Calu3 (cell line): ENCODE measurements around the gene C1orf35. TPM values are rescaled to one million over a fixed set of nuclear protein-coding genes. Genes with fewer than 3 reads are reported as not detected.

Experiments
- BruUV-seq: library from RNA; stranded (reverse); fragments of 400-500 nt; replicated peaks from 2 replicates; lab custom pipeline; 2021; lab: Mats Ljungman, UMichigan
- CTCF ChIA-PET: fragments of 300-600 bp; sonication (Branson Sonifier 250); formaldehyde crosslinking; loops from one replicate; lab custom pipeline; 2022; ENCODE audit warnings: antibody characterized with exemption; lab: Charles Lee
- DNase-seq: peaks from one replicate; pipeline ENCODE4 v3.0.0; 2022
- H3K27ac Mint-ChIP-seq: one replicate; pipeline ENCODE4 v1.8.0; 2022; ENCODE audit warnings: mixed read lengths; ENCODE audit not compliant: unreplicated experiment
- H3K27me3 Mint-ChIP-seq: one replicate; pipeline ENCODE4 v1.8.0; 2022; ENCODE audit warnings: mixed read lengths; ENCODE audit not compliant: unreplicated experiment
- H3K36me3 Mint-ChIP-seq: one replicate; pipeline ENCODE4 v1.8.0; 2022; ENCODE audit warnings: mild to moderate bottlenecking, moderate library complexity, mixed read lengths; ENCODE audit not compliant: insufficient read depth, unreplicated experiment
- H3K4me1 Mint-ChIP-seq: one replicate; pipeline ENCODE4 v1.8.0; 2022; ENCODE audit warnings: mild to moderate bottlenecking, low read depth, mixed read lengths; ENCODE audit not compliant: unreplicated experiment
- H3K4me3 Mint-ChIP-seq: one replicate; pipeline ENCODE4 v1.8.0; 2022; ENCODE audit warnings: mild to moderate bottlenecking, low read depth, moderate library complexity, mixed read lengths; ENCODE audit not compliant: unreplicated experiment
- H3K9me3 Mint-ChIP-seq: one replicate; pipeline ENCODE4 v1.8.0; 2022; ENCODE audit warnings: low read depth, mixed read lengths; ENCODE audit not compliant: unreplicated experiment
- CTCF ChIP-seq: fragments of 200-600 bp; IDR thresholded peaks from one replicate; pipeline ENCODE4 v1.8.0; 2022; ENCODE audit warnings: antibody characterized with exemption; ENCODE audit not compliant: unreplicated experiment
- intact Hi-C: fragments of 100-400 bp; cut with micrococcal nuclease; formaldehyde crosslinking; loops from one replicate; pipeline ENCODE4 v1.10.0; 2022; ENCODE audit not compliant: unreplicated experiment
- total RNA-seq: library from RNA; stranded (reverse); gene quantifications from 2 replicates; pipeline ENCODE4 v1.2.3, GENCODE V29; 2022

C1orf35 gene
- total RNA-seq, 1 experiment from 2014 or later = 38.1 TPM

GRCh38 chr1:228149406-228150119 is 46.4 kb upstream of the C1orf35 start, which contains the start of gene GJC2:
Gene GJC2 (plus strand): TSS chr1:228149930. CDS start chr1:228157759, 7,829 bp downstream.
- no TSS peak for BruUV-seq
- intact Hi-C loops = no loop called here
- CTCF ChIA-PET = interaction anchor here (0.6 kb wide), 1 partner anchor 304 kb away, joined by 3 read pairs; no protein-coding TSS in a partner anchor
- H3K4me1 Mint-ChIP-seq = no peaks in the 10 kb centered on the region
- DNase-seq = no peak
- H3K36me3 Mint-ChIP-seq = peaks cover 44% of the 10 kb centered on the region
- H3K9me3 Mint-ChIP-seq = no peaks in the 10 kb centered on the region
- H3K27ac Mint-ChIP-seq = no peak within 1 kb of the TSS
- TF ChIP-seq CTCF = no peak
- H3K4me3 Mint-ChIP-seq = no peak within 1 kb of the TSS
- no peaks in the 10 kb centered on the region for H3K27me3 Mint-ChIP-seq

- BruUV-seq = no TSS peak
- Mint-ChIP-seq H3K9me3 (no peaks in the 10 kb centered on the region), H3K4me1 (peaks cover 4% of the 10 kb centered on the region), H3K27ac (no peak overlapping the region), H3K36me3 (peaks cover 44% of the 10 kb centered on the region), H3K27me3 (no peaks in the 10 kb centered on the region), H3K4me3 (no peak overlapping the region)
- intact Hi-C loops = no loop called here
- CTCF ChIA-PET = interaction anchor here (0.6 kb wide), 1 partner anchor 304 kb away, joined by 3 read pairs; no protein-coding TSS in a partner anchor
- TF ChIP-seq CTCF = no peak
- DNase-seq = no peak
Measured at GRCh38 chr1:228148935-228149405, 45.8 kb upstream of the C1orf35 start.

GRCh38 chr1:228148196-228148861 is 45.2 kb upstream of the C1orf35 start:
- Mint-ChIP-seq H3K4me1 (peaks cover 10% of the 10 kb centered on the region), H3K27me3 (no peaks in the 10 kb centered on the region), H3K4me3 (no peak overlapping the region), H3K27ac (no peak overlapping the region), H3K36me3 (peaks cover 49% of the 10 kb centered on the region), H3K9me3 (no peaks in the 10 kb centered on the region)
- TF ChIP-seq CTCF = no peak
- DNase-seq = no peak
- CTCF ChIA-PET = no interaction called here
- intact Hi-C loops = no loop called here
- BruUV-seq = no TSS peak

GRCh38 chr1:228147768-228148167 is 44.6 kb upstream of the C1orf35 start:
- intact Hi-C loops = no loop called here
- Mint-ChIP-seq H3K27me3 (no peaks in the 10 kb centered on the region), H3K27ac (no peak overlapping the region), H3K9me3 (no peaks in the 10 kb centered on the region), H3K36me3 (peaks cover 50% of the 10 kb centered on the region), H3K4me3 (no peak overlapping the region), H3K4me1 (peaks cover 16% of the 10 kb centered on the region)
- no peak for TF ChIP-seq CTCF
- DNase-seq = no peak
- CTCF ChIA-PET = no interaction called here
- BruUV-seq = no TSS peak
